PC-9 (cell line): ENCODE results near the gene PSTPIP1. TPM values are rescaled to one million over a fixed set of nuclear protein-coding genes. Genes with fewer than 3 reads are reported as not detected.

Experiments used
- BruUV-seq: library from RNA; stranded (reverse); fragments of 400-500 nt; replicated peaks from 2 replicates; lab custom pipeline; 2021; lab: Mats Ljungman, UMichigan
- CTCF ChIA-PET: fragments of 300-600 bp; sonication (Branson Sonifier 250); formaldehyde crosslinking; loops from one replicate; lab custom pipeline; 2022; ENCODE audit warnings: antibody characterized with exemption; lab: Charles Lee
- POLR2A ChIA-PET: fragments of 300-600 bp; sonication (Branson Sonifier 250); formaldehyde crosslinking; loops from one replicate; lab custom pipeline; 2022; ENCODE audit warnings: antibody characterized with exemption; ENCODE audit not compliant: unreplicated experiment; lab: Charles Lee
- DNase-seq, 2 experiments: peaks; one replicate each; pipeline versions ENCODE4 v3.0.0 to v3.0.0-alpha.2; 2015 to 2022; ENCODE audit warnings: mixed read lengths in 1 of 2
- H2AFZ ChIP-seq: fragments of 200-600 bp; sonication (generic); 2 replicates; pipeline ENCODE4 v1.8.1; 2017; ENCODE audit warnings: antibody characterized with exemption
- H3F3A ChIP-seq: fragments of 200-600 bp; sonication (generic); 2 replicates; pipeline ENCODE4 v1.8.1; 2017; ENCODE audit warnings: antibody characterized with exemption, mild to moderate bottlenecking, low read depth; ENCODE audit not compliant: insufficient read depth
- H3K27ac ChIP-seq: fragments of 200-600 bp; sonication (generic); 2 replicates; pipeline ENCODE4 v1.6.1; 2016; ENCODE audit warnings: mixed run types
- H3K27me3 ChIP-seq: fragments of 200-600 bp; sonication (generic); 2 replicates; pipeline ENCODE4 v1.6.1; 2016; ENCODE audit warnings: low read depth, mixed run types; ENCODE audit not compliant: insufficient read depth
- H3K36me3 ChIP-seq: fragments of 200-600 bp; sonication (generic); 2 replicates; pipeline ENCODE4 v1.6.1; 2016; ENCODE audit warnings: low read depth, mixed run types
- H3K4me1 ChIP-seq: fragments of 200-600 bp; sonication (generic); replicated peaks from 2 replicates; pipeline ENCODE4 v1.6.1; 2016; ENCODE audit warnings: mixed run types; ENCODE audit not compliant: insufficient read depth
- H3K4me2 ChIP-seq: fragments of 200-600 bp; sonication (generic); 2 replicates; pipeline ENCODE4 v1.6.1; 2017; ENCODE audit warnings: mixed run types
- H3K4me3 ChIP-seq: fragments of 200-600 bp; sonication (generic); 2 replicates; pipeline ENCODE4 v1.6.1; 2016; ENCODE audit warnings: mixed run types
- H3K79me2 ChIP-seq: fragments of 200-600 bp; sonication (generic); 2 replicates; pipeline ENCODE4 v1.6.1; 2017; ENCODE audit warnings: low read depth, mixed run types
- H3K9me2 ChIP-seq: fragments of 200-600 bp; sonication (generic); 2 replicates; pipeline ENCODE4 v1.8.1; 2017; ENCODE audit warnings: mild to moderate bottlenecking; ENCODE audit not compliant: insufficient read depth
- H3K9me3 ChIP-seq: fragments of 200-600 bp; sonication (generic); 2 replicates; pipeline ENCODE4 v1.8.1; 2016; ENCODE audit warnings: low read depth; ENCODE audit not compliant: insufficient read depth
- H4K20me1 ChIP-seq: fragments of 200-600 bp; sonication (generic); 2 replicates; pipeline ENCODE4 v1.8.1; 2017; ENCODE audit not compliant: insufficient read depth
- EZH2 ChIP-seq: fragments of 200-600 bp; sonication (generic); IDR thresholded peaks from 2 replicates; pipeline ENCODE4 v1.8.0; 2017; ENCODE audit warnings: antibody characterized with exemption, low read depth
- intact Hi-C: fragments of 100-400 bp; cut with micrococcal nuclease; formaldehyde crosslinking; loops from one replicate; pipeline ENCODE4 v1.10.0; 2022; ENCODE audit not compliant: unreplicated experiment
- total RNA-seq: library from RNA; stranded (reverse); gene quantifications from 2 replicates; pipeline ENCODE4 v1.2.3, GENCODE V29; 2021
- TF ChIP-seq, protein P1 (sequence below): fragments of 200-600 bp; sonication (generic); conservative IDR thresholded peaks from 2 replicates; pipeline ENCODE4 v1.6.1; 2017; ENCODE audit warnings: mixed run types, antibody characterized with exemption, mild to moderate bottlenecking, moderate library complexity

Gene PSTPIP1
- total RNA-seq, 1 experiment from 2014 or later = not detected

DNA sequence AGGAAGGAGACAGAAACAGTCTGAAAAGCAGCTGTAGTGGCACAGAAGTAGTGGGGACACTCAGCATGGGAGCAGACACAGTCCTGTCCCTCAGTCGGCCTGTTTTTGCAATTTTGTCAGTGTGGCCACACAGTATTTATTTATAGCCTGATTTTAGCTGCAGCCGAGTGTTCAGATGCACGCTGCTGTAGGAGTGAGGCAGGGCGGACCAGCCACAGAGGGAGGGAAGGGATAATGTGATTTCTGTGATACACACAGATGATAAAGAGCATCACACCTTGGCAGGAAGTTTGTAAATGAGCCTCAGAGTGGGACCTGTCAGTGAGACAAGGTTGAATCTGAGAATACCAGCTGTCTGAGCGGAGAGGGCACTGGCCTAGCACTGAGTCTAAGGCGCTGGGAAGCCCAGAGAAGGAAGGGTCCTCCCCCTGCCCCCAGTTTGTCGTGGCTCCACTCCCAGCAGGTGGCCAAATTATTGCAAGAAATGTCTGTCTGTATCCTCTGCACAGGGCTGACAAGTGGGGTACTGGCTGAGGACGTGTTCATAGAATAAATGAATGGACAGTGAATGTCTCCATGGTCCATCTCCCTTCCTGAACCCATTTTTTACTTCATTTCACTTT lies 3.8 kb downstream of the PSTPIP1 start:
- BruUV-seq = no TSS peak
- H3K27ac ChIP-seq = no peak overlapping the region
- H3K9me3 ChIP-seq = no peaks in the 10 kb centered on the region
- H3K9me2 ChIP-seq = no peaks in the 10 kb centered on the region
- no peaks in the 10 kb centered on the region for H3K27me3 ChIP-seq
- no peaks in the 10 kb centered on the region for H3K79me2 ChIP-seq
- H4K20me1 ChIP-seq = no peaks in the 10 kb centered on the region
- no peak overlapping the region for H2AFZ ChIP-seq
- TF ChIP-seq EZH2 = no peak
- TF ChIP-seq, protein P1, sequence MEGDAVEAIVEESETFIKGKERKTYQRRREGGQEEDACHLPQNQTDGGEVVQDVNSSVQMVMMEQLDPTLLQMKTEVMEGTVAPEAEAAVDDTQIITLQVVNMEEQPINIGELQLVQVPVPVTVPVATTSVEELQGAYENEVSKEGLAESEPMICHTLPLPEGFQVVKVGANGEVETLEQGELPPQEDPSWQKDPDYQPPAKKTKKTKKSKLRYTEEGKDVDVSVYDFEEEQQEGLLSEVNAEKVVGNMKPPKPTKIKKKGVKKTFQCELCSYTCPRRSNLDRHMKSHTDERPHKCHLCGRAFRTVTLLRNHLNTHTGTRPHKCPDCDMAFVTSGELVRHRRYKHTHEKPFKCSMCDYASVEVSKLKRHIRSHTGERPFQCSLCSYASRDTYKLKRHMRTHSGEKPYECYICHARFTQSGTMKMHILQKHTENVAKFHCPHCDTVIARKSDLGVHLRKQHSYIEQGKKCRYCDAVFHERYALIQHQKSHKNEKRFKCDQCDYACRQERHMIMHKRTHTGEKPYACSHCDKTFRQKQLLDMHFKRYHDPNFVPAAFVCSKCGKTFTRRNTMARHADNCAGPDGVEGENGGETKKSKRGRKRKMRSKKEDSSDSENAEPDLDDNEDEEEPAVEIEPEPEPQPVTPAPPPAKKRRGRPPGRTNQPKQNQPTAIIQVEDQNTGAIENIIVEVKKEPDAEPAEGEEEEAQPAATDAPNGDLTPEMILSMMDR = no peak
- CTCF ChIA-PET = no interaction called here
- no peak for DNase-seq
- intact Hi-C loops = no loop called here
- H3K4me2 ChIP-seq = no peak overlapping the region
- no peak overlapping the region for H3K4me3 ChIP-seq
- no peaks in the 10 kb centered on the region for H3K4me1 ChIP-seq
- H3F3A ChIP-seq = no peaks in the 10 kb centered on the region
- POLR2A ChIA-PET = no interaction called here
- H3K36me3 ChIP-seq = no peaks in the 10 kb centered on the region

DNA sequence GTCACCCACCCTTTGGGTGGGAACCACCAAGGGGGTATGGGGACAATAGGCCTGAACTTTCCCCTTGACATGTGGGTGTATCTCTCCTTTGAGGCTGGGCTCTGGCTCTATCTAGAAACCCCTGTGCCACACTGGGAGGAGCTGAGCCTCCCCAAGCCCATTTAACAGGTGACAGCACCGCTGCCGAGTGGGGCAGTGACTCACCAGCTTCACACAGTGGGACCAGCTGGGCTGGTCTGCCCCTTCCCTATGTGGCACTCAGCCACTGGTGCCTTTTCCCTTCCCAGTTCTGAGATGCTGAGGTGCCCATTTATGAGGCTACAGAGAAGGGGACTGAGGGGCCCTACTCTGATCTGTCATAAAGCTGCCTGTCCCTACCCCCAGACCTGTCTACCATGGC lies 5.1 kb downstream of the PSTPIP1 start:
- no peaks in the 10 kb centered on the region for H3F3A ChIP-seq
- no peak overlapping the region for H3K4me2 ChIP-seq
- H2AFZ ChIP-seq = no peak overlapping the region
- no peak for DNase-seq
- intact Hi-C loops = no loop called here
- no peaks in the 10 kb centered on the region for H3K27me3 ChIP-seq
- H3K79me2 ChIP-seq = no peaks in the 10 kb centered on the region
- ChIA-PET POLR2A (no interaction called here), CTCF (no interaction called here)
- H3K4me3 ChIP-seq = no peak overlapping the region
- H3K4me1 ChIP-seq = no peaks in the 10 kb centered on the region
- H3K36me3 ChIP-seq = no peaks in the 10 kb centered on the region
- no peaks in the 10 kb centered on the region for H4K20me1 ChIP-seq
- H3K27ac ChIP-seq = no peak overlapping the region
- TF ChIP-seq EZH2 = no peak
- TF ChIP-seq, protein P1 = no peak
- no TSS peak for BruUV-seq
- H3K9me3 ChIP-seq = no peaks in the 10 kb centered on the region
- no peaks in the 10 kb centered on the region for H3K9me2 ChIP-seq

DNA sequence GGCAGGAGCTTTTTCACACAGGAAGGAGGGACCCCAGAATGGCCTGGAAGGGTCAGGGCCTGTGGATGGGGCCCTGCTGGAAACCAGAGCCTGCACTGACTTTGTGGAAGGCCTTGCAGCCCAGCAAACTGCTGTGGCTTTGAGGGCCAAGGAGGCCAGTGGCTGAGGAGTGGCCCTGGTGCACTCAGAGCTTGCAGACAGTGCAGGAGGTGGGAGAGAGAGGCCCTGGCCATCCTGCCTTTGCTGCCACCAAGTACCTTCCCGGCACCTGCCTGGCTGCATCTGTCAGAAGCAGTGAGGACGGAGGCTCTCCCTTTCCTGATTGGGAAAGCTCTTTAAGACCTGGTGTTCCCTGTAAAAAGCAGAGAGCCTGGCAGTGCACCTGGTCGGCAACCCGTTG lies 6.4 kb downstream of the PSTPIP1 start:
- Histone ChIP-seq H3K4me2 (no peak overlapping the region), H3K4me1 (no peaks in the 10 kb centered on the region), H3F3A (no peaks in the 10 kb centered on the region), H3K27me3 (peaks cover 4% of the 10 kb centered on the region; the same call in 1 of the 2 replicates), H3K79me2 (no peaks in the 10 kb centered on the region), H3K9me3 (no peaks in the 10 kb centered on the region), H3K9me2 (no peaks in the 10 kb centered on the region), H2AFZ (no peak overlapping the region), H3K4me3 (no peak overlapping the region), H3K27ac (no peak overlapping the region), H4K20me1 (no peaks in the 10 kb centered on the region), H3K36me3 (no peaks in the 10 kb centered on the region)
- no peak for DNase-seq
- TF ChIP-seq, protein P1 = no peak
- TF ChIP-seq EZH2 = no peak
- intact Hi-C loops = no loop called here
- POLR2A ChIA-PET = no interaction called here
- BruUV-seq = no TSS peak
- CTCF ChIA-PET = no interaction called here
